ENCODE data around the gene C19orf67.

C19orf67 gene

DNA sequence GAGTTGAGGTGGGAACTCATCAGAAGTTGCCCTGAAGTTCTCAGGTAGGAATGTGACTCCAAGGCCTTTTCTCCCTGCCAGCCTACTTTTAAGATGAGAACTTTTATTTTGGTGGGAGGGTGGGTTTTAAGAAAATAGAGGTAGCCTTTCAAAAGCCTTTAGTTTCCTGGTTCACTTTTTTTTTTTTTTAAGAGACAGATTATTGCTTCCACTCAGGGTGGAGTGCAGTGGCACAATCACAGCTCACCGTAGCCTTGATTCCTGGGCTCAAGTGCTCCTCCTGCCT, 3.0 kb downstream of the C19orf67 start:
- no peak for DNase-seq (ENCODE audit: low read depth in 1 of 2, low spot score in 1 of 2)
- H3K27ac ChIP-seq (replicated peaks): no peak overlapping the region
- H3K4me3 ChIP-seq (replicated peaks; ENCODE audit: insufficient read depth, low read length): no peak overlapping the region
- H3K27me3 ChIP-seq (ENCODE audit: insufficient read depth, poor library complexity, severe bottlenecking): no peaks in the 10 kb centered on the region
- TF ChIP-seq POLR2AphosphoS5 (IDR thresholded peaks at IDR 0.05; ENCODE audit: low read depth): no peak
- no peak for TF ChIP-seq GABPA (IDR thresholded peaks at IDR 0.05; ENCODE audit: low read depth)
- TF ChIP-seq, protein P1, sequence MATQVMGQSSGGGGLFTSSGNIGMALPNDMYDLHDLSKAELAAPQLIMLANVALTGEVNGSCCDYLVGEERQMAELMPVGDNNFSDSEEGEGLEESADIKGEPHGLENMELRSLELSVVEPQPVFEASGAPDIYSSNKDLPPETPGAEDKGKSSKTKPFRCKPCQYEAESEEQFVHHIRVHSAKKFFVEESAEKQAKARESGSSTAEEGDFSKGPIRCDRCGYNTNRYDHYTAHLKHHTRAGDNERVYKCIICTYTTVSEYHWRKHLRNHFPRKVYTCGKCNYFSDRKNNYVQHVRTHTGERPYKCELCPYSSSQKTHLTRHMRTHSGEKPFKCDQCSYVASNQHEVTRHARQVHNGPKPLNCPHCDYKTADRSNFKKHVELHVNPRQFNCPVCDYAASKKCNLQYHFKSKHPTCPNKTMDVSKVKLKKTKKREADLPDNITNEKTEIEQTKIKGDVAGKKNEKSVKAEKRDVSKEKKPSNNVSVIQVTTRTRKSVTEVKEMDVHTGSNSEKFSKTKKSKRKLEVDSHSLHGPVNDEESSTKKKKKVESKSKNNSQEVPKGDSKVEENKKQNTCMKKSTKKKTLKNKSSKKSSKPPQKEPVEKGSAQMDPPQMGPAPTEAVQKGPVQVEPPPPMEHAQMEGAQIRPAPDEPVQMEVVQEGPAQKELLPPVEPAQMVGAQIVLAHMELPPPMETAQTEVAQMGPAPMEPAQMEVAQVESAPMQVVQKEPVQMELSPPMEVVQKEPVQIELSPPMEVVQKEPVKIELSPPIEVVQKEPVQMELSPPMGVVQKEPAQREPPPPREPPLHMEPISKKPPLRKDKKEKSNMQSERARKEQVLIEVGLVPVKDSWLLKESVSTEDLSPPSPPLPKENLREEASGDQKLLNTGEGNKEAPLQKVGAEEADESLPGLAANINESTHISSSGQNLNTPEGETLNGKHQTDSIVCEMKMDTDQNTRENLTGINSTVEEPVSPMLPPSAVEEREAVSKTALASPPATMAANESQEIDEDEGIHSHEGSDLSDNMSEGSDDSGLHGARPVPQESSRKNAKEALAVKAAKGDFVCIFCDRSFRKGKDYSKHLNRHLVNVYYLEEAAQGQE (IDR thresholded peaks at IDR 0.05; ENCODE audit: insufficient replicate concordance, low read depth): no peak
- no peak for TF ChIP-seq SPI1 (IDR thresholded peaks at IDR 0.05; ENCODE audit: borderline replicate concordance, low read depth)
- TF ChIP-seq, protein P2, sequence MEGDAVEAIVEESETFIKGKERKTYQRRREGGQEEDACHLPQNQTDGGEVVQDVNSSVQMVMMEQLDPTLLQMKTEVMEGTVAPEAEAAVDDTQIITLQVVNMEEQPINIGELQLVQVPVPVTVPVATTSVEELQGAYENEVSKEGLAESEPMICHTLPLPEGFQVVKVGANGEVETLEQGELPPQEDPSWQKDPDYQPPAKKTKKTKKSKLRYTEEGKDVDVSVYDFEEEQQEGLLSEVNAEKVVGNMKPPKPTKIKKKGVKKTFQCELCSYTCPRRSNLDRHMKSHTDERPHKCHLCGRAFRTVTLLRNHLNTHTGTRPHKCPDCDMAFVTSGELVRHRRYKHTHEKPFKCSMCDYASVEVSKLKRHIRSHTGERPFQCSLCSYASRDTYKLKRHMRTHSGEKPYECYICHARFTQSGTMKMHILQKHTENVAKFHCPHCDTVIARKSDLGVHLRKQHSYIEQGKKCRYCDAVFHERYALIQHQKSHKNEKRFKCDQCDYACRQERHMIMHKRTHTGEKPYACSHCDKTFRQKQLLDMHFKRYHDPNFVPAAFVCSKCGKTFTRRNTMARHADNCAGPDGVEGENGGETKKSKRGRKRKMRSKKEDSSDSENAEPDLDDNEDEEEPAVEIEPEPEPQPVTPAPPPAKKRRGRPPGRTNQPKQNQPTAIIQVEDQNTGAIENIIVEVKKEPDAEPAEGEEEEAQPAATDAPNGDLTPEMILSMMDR (IDR thresholded peaks at IDR 0.05; ENCODE audit: insufficient read depth, low read length): no peak

DNA sequence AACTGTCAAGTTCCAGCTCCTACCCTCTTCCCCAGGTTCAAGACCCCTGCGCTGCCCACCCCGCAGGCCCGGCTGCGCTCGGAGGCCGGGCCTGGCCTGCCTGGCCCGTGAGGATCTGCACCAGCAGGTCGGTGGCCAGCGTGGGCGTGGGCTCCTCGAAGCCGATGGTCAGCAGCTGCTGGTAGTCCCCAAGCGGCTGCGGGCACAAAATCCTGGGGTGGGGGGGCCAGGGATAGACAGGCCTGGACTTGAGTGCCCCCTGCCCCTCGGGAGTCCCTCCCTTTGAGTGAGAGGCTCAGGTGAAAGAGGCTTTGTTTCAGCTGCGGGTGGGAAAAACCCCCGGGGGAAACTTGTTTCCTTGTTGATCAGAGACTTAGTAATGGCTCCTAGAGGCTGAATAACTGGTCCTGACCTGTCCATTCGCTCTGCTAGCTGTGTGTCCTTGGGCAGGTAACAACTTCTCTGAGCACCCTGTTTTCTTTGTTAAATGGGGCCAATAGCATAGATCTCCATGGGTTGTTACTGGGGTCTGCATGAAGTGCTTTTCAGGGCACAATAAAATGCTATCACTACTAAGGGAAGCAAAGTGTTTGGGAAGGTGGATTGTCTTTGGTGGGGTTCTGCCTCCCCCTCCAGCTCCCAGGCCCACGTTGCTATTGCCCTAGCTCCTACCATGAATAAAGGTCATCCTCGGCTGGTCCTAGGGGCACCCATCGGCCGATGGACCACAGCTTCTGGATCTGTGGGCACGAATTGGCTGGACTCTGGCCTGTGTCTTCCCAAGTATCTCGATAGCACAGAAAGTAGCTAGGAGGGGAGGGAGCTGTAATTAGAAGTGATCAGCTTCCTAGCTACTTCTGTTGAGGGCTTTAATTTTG, 3.5 kb downstream of the C19orf67 start:
- peak overlapping the region; percentile 56 for H3K27ac ChIP-seq (replicated peaks)
- TF ChIP-seq POLR2AphosphoS5 (IDR thresholded peaks at IDR 0.05; ENCODE audit: low read depth) (no peak), GABPA (IDR thresholded peaks at IDR 0.05; ENCODE audit: low read depth) (no peak), SPI1 (IDR thresholded peaks at IDR 0.05; ENCODE audit: borderline replicate concordance, low read depth) (no peak)
- TF ChIP-seq, protein P1 (IDR thresholded peaks at IDR 0.05; ENCODE audit: insufficient replicate concordance, low read depth): no peak
- TF ChIP-seq, protein P2 (IDR thresholded peaks at IDR 0.05; ENCODE audit: insufficient read depth, low read length): no peak
- no peak for DNase-seq (ENCODE audit: low read depth in 1 of 2, low spot score in 1 of 2)

DNA sequence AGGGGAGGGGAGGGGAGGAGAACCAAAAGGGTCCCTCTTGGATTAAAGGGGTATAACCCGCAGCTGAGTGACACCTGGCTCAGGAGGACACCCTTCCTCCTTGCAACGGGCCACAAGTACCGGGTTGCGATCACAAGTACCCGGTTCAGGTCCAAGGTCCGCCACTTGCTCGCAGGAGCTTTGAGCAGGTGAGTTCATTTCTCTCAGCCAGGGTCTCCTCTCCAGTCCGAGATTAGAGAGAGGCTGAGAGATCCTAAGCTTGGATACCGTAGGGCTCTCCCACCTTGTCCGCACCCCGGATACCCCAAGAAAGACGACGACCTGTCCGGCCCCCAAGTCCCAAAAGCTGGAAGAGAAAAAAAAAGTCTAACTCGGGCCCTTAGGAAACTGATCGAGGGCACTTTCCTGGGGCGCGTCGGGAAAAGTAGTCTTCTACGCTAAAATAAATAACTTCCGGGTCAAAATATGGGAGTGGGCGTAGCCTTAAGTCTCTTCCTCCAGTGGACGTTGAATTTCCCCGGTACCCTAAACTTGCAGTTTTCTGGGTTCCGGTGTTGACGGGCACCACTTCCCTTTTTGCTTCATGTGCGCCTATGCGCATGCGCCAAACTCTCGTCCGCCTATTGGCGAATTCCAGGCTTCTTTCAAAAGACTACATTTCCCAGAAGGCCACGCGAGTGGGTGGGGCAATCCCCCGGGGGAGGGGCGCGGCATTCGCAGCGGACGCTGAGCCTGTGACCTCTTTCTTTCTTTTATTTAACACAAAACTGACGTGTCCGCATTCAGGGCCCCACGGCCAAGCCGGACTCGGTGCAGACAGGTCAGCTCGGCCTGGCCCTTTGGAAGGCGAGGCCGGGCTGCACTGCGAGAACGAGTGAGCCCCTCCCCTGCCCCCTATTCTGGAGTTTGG, 4.4 kb downstream of the C19orf67 start:
- no peaks in the 10 kb centered on the region for H3K27me3 ChIP-seq (ENCODE audit: insufficient read depth, poor library complexity, severe bottlenecking)
- TF ChIP-seq, protein P1 (IDR thresholded peaks at IDR 0.05; ENCODE audit: insufficient replicate concordance, low read depth): peak; percentile 27
- no peak; the same call in 1 of the 2 replicates for TF ChIP-seq POLR2AphosphoS5 (IDR thresholded peaks at IDR 0.05; ENCODE audit: low read depth)
- TF ChIP-seq SPI1 (IDR thresholded peaks at IDR 0.05; ENCODE audit: borderline replicate concordance, low read depth): peak; percentile 97
- TF ChIP-seq GABPA (IDR thresholded peaks at IDR 0.05; ENCODE audit: low read depth): peak; percentile 96
- TF ChIP-seq, protein P2 (IDR thresholded peaks at IDR 0.05; ENCODE audit: insufficient read depth, low read length): no peak
- peak; percentile 97 to 99 for DNase-seq (ENCODE audit: low read depth in 1 of 2, low spot score in 1 of 2)
- H3K4me3 ChIP-seq (replicated peaks; ENCODE audit: insufficient read depth, low read length): peak overlapping the region; percentile 61
- peak overlapping the region; percentile 70 for H3K27ac ChIP-seq (replicated peaks)

More for the DNA sequence above, 3.5 kb downstream of the C19orf67 start:
- H3K4me3 ChIP-seq (replicated peaks; ENCODE audit: insufficient read depth, low read length): peak overlapping the region; percentile 54
- no peaks in the 10 kb centered on the region for H3K27me3 ChIP-seq (ENCODE audit: insufficient read depth, poor library complexity, severe bottlenecking)
